Measurements from ENCODE around the gene UBE2N.

Gene UBE2N

GRCh38 chr12:93442411-93443340, 929 bp upstream of the UBE2N start:
- H3K27me3 ChIP-seq = no peaks in the 10 kb centered on the region
- H3K4me1 ChIP-seq (ENCODE audit: control insufficient read depth in 1 of 2, insufficient read depth in 1 of 2, low read depth in 1 of 2, low read length in 1 of 2) = peaks cover 18 to 24% of the 10 kb centered on the region in 2 experiments
- no peaks in the 10 kb centered on the region for H3K36me3 ChIP-seq
- TF ChIP-seq, protein P1, sequence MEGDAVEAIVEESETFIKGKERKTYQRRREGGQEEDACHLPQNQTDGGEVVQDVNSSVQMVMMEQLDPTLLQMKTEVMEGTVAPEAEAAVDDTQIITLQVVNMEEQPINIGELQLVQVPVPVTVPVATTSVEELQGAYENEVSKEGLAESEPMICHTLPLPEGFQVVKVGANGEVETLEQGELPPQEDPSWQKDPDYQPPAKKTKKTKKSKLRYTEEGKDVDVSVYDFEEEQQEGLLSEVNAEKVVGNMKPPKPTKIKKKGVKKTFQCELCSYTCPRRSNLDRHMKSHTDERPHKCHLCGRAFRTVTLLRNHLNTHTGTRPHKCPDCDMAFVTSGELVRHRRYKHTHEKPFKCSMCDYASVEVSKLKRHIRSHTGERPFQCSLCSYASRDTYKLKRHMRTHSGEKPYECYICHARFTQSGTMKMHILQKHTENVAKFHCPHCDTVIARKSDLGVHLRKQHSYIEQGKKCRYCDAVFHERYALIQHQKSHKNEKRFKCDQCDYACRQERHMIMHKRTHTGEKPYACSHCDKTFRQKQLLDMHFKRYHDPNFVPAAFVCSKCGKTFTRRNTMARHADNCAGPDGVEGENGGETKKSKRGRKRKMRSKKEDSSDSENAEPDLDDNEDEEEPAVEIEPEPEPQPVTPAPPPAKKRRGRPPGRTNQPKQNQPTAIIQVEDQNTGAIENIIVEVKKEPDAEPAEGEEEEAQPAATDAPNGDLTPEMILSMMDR (IDR thresholded peaks at IDR 0.05) = no peak
- peak overlapping the region; percentile 68 to 92 for H3K4me3 ChIP-seq (ENCODE audit: low read depth in 1 of 2, low read length in 1 of 2)
- peak overlapping the region; percentile 88 for H3K27ac ChIP-seq
- no peaks in the 10 kb centered on the region for H3K9me3 ChIP-seq

DNA sequence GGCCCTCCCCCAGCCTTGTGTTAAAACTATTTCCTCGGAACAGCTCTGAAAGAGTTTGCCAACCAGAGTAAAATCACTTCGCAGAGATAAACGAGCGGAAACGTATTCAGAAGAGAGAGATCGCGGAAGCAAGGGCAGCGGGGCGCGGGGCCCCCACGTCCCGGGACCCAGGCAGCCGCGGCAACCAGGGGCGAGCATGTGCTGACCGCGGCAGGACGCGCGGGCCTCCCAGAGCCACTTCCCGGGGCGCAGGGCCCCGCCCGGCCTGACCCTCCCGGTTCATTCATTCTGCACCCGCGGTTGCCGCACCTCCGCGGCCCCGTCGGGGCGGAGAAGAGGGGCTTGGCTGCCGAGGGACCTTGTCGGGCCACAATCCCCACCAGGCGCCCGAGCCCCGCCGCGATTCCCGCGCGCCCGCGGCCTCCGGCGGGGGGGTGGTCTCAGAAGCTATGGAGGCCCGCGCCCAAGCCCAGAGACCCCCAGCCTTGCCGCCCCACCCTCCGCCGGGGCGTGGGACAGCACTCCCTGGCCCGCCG, 598 bp downstream of the UBE2N start:
- Histone ChIP-seq H3K4me1 (ENCODE audit: control insufficient read depth in 1 of 2, insufficient read depth in 1 of 2, low read depth in 1 of 2, low read length in 1 of 2) (peaks cover 18 to 24% of the 10 kb centered on the region in 2 experiments), H3K27me3 (no peaks in the 10 kb centered on the region), H3K36me3 (no peaks in the 10 kb centered on the region), H3K27ac (peak overlapping the region; percentile 88), H3K4me3 (ENCODE audit: low read depth in 1 of 2, low read length in 1 of 2) (peak overlapping the region; percentile 68 to 92), H3K9me3 (no peaks in the 10 kb centered on the region)
- TF ChIP-seq, protein P1 (IDR thresholded peaks at IDR 0.05) = no peak

DNA sequence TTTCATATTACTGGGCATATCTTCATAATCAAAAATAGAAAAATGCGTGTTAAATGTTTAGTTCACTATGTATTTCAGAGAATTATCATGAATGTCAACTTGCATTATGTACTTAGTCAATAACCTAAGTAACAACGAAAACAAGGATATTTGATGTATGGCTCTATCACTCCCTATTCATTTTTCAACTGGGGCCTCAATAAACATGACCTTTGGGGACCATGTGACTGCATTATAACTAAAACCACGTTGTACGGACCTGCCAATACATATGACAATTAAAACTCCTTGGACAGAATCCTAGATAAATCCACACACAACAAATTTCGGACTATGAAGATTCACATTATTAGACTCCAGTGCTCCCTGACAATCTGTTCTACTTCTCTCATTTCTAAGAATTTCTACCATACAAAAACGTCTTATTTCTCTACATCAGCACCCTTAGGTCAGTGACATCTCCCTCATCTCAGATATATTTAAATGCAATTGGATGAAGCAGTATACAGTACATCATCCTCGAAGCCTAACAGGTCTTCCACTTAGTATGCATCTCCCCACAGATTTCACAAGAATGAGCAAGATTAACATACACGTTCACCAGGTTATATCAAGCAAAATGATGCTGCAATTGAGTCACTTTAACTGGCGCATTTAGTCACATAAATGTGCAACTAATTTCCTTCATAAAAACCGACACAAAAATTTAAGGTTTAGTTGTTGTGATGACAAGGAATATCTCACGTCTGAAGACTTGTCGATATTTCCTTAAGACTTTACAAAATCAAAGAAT, 1.5 kb downstream of the UBE2N start:
- Histone ChIP-seq H3K27me3 (no peaks in the 10 kb centered on the region), H3K4me1 (ENCODE audit: control insufficient read depth in 1 of 2, insufficient read depth in 1 of 2, low read depth in 1 of 2, low read length in 1 of 2) (peaks cover 18 to 24% of the 10 kb centered on the region in 2 experiments), H3K27ac (peak overlapping the region; percentile 88), H3K36me3 (no peaks in the 10 kb centered on the region), H3K9me3 (no peaks in the 10 kb centered on the region), H3K4me3 (ENCODE audit: low read depth in 1 of 2, low read length in 1 of 2) (peak overlapping the region; percentile 68 to 92)
- TF ChIP-seq, protein P1 (IDR thresholded peaks at IDR 0.05) = no peak

DNA sequence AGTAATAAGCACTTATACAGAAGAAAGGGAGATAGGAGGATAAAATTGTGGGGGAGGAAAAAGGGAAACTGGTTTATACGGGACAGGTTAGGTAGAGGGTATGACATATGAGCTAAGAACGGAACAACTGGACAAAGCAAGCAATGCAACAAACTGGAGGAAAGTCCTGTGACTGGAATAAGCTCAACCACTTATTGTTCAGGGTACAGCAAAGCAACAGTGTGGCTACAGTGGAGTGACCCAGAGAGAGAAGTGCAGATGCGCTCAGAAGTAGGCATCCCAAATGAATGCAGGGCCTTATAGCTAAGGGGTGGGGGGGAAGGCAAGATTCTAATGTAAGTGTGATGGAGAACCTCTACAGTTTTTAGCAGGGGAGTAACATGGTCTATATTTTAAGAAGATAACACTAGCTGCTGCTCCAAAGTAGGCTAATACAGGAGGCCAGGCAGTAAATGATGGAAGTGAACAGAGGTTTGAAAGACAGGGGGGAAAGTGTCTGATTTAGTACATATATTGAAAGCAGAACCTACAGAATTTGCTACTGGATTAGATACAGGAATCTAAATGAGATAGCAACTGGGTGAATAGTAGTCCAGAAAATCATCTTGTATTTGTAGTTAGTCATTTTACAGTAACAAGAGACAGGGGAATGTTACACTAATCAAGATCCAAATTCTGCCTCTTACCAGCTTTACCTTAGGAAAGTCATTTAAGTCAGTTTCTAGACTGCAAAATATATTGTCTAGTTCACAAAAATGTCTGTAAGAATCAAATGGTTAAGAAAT, 3.3 kb downstream of the UBE2N start:
- Histone ChIP-seq H3K9me3 (no peaks in the 10 kb centered on the region), H3K36me3 (no peaks in the 10 kb centered on the region), H3K4me3 (ENCODE audit: low read depth in 1 of 2, low read length in 1 of 2) (no peak overlapping the region), H3K27ac (no peak overlapping the region), H3K27me3 (no peaks in the 10 kb centered on the region), H3K4me1 (ENCODE audit: control insufficient read depth in 1 of 2, insufficient read depth in 1 of 2, low read depth in 1 of 2, low read length in 1 of 2) (peaks cover 18 to 24% of the 10 kb centered on the region in 2 experiments)
- TF ChIP-seq, protein P1 (IDR thresholded peaks at IDR 0.05) = no peak
